Activated naive CD4-positive, alpha-beta T cell treated with anti-CD3 and anti-CD28 coated beads, Interleukin-2, amount 50 U/mL, for 24 hours (primary cell): Measurements from ENCODE around the gene CINP.
"Not testable (repeated sequence)": the region's sequence is repeated elsewhere in the genome, so short reads cannot be mapped to it uniquely, and the experiment has no call there.

Experiments used
- H3K27ac Mint-ChIP-seq: one replicate; pipeline ENCODE4 v1.8.0; 2021; ENCODE audit warnings: mild to moderate bottlenecking, mixed read lengths
- H3K27me3 Mint-ChIP-seq: one replicate; pipeline ENCODE4 v1.8.0; 2021; ENCODE audit warnings: mixed read lengths
- H3K36me3 Mint-ChIP-seq: one replicate; pipeline ENCODE4 v1.8.0; 2021; ENCODE audit warnings: mixed read lengths
- H3K4me1 Mint-ChIP-seq: one replicate; pipeline ENCODE4 v1.8.0; 2021; ENCODE audit warnings: mixed read lengths
- H3K4me3 Mint-ChIP-seq: one replicate; pipeline ENCODE4 v1.8.0; 2021; ENCODE audit warnings: mild to moderate bottlenecking, mixed read lengths
- H3K9me3 Mint-ChIP-seq: one replicate; pipeline ENCODE4 v1.8.0; 2021; ENCODE audit warnings: mixed read lengths

Gene CINP

GRCh38 chr14:102370305-102370809 lies 7.7 kb upstream of the CINP start:
- H3K9me3 Mint-ChIP-seq, result no peaks in the 10 kb centered on the region
- no peak overlapping the region for H3K27ac Mint-ChIP-seq
- H3K4me1 Mint-ChIP-seq, result peaks cover 40% of the 10 kb centered on the region
- no peak overlapping the region for H3K4me3 Mint-ChIP-seq
- no peaks in the 10 kb centered on the region for H3K27me3 Mint-ChIP-seq
- H3K36me3 Mint-ChIP-seq, result peaks cover 2% of the 10 kb centered on the region

DNA sequence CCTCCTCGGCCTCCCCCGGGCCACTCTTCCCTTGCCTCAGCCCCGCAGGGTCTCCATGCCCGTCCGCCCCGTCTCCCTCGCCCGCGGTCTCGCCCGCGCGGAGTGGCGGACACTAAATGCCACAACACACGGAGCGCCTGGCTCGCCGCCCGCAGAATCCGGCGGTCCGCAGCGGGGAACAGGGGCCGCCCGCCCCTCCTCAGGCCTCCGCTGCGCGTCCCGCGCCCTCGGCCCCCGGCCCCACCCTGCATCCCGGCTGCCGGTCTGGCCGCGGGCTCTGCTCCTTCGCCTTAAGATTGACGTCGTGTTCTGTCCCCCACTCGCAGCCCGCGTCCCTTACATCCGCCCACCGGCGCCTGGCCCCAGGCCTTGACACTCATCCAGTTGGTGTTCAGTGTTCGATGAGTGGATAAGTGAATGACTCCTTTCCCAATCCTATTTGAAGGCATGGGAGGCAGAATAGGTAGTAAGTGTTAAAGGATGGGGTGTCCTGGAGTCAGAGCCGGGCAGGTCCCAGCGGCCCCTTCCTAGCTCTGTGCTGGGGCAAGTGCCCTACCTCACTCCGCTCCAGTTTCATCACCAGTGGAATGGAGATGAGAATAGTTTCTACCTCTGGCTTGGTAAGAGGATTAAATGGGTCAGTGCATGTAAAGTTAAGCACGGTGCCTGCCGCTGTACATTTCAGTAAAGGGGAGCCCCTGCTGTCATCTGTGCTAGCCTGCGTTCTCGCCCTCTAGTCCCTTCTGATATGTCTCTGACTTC lies 673 bp upstream of the CINP start:
- Mint-ChIP-seq H3K27ac (peak overlapping the region; percentile 82), H3K27me3 (no peaks in the 10 kb centered on the region), H3K4me3 (no peak overlapping the region), H3K4me1 (peaks cover 35% of the 10 kb centered on the region), H3K9me3 (no peaks in the 10 kb centered on the region), H3K36me3 (peaks cover 2% of the 10 kb centered on the region)

DNA sequence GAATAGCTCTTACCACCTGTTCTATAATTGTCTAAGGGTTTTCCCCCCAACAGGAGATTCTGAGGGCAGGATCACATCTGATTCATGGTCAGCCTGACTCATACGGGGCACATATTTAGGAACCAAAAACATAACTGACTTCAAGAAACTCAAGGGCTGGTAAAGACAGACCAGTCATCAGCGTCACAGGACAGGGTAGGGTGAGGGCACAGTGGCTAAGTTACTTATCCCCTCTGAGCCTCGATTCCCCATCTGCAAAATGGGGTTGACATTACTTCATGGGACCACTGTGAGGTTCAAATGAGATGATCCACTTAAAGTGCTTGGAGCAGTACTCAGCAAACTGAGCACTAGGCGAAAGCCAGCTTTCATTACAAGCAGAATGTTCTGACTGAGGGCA lies 606 bp downstream of the CINP start:
- H3K27ac Mint-ChIP-seq, result peak overlapping the region; percentile 92
- H3K4me3 Mint-ChIP-seq, result peak overlapping the region; percentile 94
- H3K27me3 Mint-ChIP-seq, result no peaks in the 10 kb centered on the region
- peaks cover 11% of the 10 kb centered on the region for H3K36me3 Mint-ChIP-seq
- H3K4me1 Mint-ChIP-seq, result peaks cover 32% of the 10 kb centered on the region
- no peaks in the 10 kb centered on the region for H3K9me3 Mint-ChIP-seq

GRCh38 chr14:102360388-102360787 lies 2.3 kb downstream of the CINP start:
- peaks cover 13% of the 10 kb centered on the region for H3K36me3 Mint-ChIP-seq
- H3K4me1 Mint-ChIP-seq, result peaks cover 27% of the 10 kb centered on the region
- no peak overlapping the region for H3K4me3 Mint-ChIP-seq
- H3K27ac Mint-ChIP-seq, result peak overlapping the region; percentile 95
- H3K27me3 Mint-ChIP-seq, result no peaks in the 10 kb centered on the region
- H3K9me3 Mint-ChIP-seq, result no peaks in the 10 kb centered on the region

GRCh38 chr14:102359341-102359740 lies 3.3 kb downstream of the CINP start:
- Mint-ChIP-seq H3K9me3 (no peaks in the 10 kb centered on the region), H3K27ac (no peak overlapping the region), H3K27me3 (no peaks in the 10 kb centered on the region), H3K4me1 (peaks cover 27% of the 10 kb centered on the region), H3K4me3 (no peak overlapping the region), H3K36me3 (peaks cover 14% of the 10 kb centered on the region)

DNA sequence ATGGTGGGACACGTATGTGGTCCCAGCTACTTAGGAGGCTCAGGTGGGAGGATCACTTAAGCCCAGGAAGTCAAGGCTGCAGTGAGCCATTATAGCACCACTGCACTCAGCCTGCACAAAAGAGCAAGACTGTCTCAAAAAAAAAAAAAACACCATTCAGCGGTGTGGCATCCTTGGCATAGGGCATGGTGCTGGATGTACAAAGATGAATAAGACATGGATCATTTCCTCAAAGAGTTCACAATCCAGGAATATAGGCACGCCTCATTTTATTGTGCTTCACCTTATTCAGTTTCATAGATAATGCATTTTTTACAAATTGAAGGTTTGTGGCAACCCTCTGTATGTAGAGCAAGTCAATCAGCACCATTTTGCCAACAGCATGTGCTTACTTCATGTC lies 6.4 kb downstream of the CINP start:
- H3K27me3 Mint-ChIP-seq, result no peaks in the 10 kb centered on the region
- H3K4me3 Mint-ChIP-seq, result no peak overlapping the region
- no peak overlapping the region for H3K27ac Mint-ChIP-seq
- no peaks in the 10 kb centered on the region for H3K9me3 Mint-ChIP-seq
- H3K4me1 Mint-ChIP-seq, result peaks cover 20% of the 10 kb centered on the region
- H3K36me3 Mint-ChIP-seq, result peaks cover 19% of the 10 kb centered on the region

DNA sequence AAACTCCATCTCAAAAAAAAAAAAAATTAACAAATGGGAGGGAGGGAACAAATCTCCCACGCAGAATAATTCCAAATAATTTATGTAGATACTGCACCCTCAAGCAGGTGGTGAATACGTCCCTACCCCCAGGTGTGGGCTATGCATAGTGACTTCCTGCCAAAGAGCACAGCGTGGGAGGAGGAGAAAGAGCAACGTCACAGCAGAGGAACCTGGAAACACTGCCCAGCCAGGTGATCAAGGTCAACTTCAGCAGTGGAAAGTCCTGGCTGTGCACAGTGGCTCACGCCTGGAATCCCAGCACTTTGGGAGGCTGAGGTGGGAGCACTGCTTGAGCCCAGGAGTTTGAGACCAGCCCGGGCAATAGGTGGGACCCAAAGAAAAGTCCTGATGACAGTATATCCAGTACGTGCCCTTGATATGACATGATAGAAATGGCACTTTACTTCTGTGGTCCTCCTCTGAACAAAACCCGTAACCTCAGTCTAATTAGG lies 9.5 kb downstream of the CINP start:
- peaks cover 25% of the 10 kb centered on the region for H3K36me3 Mint-ChIP-seq
- no peak overlapping the region for H3K4me3 Mint-ChIP-seq
- H3K4me1 Mint-ChIP-seq, result peaks cover 8% of the 10 kb centered on the region
- H3K27ac Mint-ChIP-seq, result no peak overlapping the region
- H3K27me3 Mint-ChIP-seq, result no peaks in the 10 kb centered on the region
- no peaks in the 10 kb centered on the region for H3K9me3 Mint-ChIP-seq

DNA sequence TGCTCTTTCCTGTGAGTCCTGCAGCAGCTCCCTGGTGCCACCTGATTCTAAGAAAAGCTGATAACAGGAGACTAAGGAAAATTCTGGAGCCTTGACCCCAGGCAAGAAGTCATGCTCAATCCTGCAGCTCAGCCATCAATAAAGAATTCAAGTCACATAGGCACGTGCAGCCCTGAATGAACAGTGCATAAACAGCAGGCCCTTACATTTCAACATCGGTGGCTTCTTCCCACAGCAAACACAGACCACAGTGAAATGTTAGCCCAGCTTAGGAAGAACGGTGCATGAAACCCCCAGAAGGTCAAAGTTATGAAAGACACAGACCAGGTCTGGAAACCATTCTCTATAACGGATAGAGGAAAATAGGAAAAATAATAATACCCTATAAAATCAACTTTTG lies 10.5 kb downstream of the CINP start:
- Mint-ChIP-seq H3K36me3 (peaks cover 16% of the 10 kb centered on the region), H3K9me3 (no peaks in the 10 kb centered on the region), H3K4me3 (no peak overlapping the region), H3K4me1 (peaks cover under 1% of the 10 kb centered on the region), H3K27ac (no peak overlapping the region), H3K27me3 (no peaks in the 10 kb centered on the region)

DNA sequence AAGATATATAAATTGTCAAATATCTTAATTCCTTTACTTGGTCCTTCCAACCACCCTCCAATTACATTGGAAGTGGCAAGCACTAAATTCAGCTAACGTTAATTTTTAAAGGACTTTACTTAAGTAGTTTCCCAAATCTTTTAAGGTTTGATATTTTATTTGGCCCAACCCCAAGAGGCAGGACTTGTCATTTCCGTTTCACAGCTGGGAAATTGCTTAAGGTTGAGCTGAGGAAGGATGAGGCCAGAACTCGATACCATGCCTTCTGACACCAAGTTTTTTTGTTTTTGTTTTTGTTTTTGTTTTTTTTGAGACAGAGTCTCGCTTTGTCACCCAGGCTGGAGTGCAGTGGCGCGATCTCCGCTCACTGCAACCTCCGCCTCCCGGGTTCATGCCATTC lies 11.1 kb downstream of the CINP start:
- not testable (repeated sequence) for H3K27me3 Mint-ChIP-seq, H3K4me1 Mint-ChIP-seq, H3K4me3 Mint-ChIP-seq, H3K9me3 Mint-ChIP-seq, H3K27ac Mint-ChIP-seq
- H3K36me3 Mint-ChIP-seq, result peaks cover 13% of the 10 kb centered on the region

DNA sequence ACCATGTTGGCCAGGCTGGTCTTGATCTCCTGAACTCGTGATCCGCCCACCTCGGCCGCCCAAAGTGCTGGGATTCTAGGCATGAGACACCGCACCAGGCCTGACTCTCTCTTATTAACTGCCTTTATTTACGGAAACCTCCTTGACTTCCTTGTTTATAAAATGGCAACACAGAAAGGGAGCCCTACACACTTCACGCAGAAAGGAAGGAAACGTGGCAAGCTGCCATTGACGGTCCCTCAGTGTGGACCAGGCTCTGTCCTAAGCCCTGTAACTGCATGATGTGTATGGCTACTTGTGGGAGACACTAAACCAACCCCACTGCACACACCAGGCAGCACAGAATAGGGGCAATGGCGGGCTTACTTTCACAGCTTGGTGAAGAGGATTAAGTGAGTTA lies 11.7 kb downstream of the CINP start:
- Mint-ChIP-seq H3K9me3 (no peaks in the 10 kb centered on the region), H3K36me3 (peaks cover 12% of the 10 kb centered on the region), H3K27ac (no peak overlapping the region), H3K4me1 (no peaks in the 10 kb centered on the region), H3K4me3 (no peak overlapping the region), H3K27me3 (no peaks in the 10 kb centered on the region)

- Mint-ChIP-seq H3K36me3 (peaks cover 15% of the 10 kb centered on the region), H3K27me3 (no peaks in the 10 kb centered on the region), H3K4me1 (no peaks in the 10 kb centered on the region), H3K9me3 (no peaks in the 10 kb centered on the region), H3K27ac (no peak overlapping the region), H3K4me3 (no peak overlapping the region)
These were observed 14.3 kb downstream of the CINP start for GRCh38 chr14:102348376-102348775.

- H3K4me3 Mint-ChIP-seq, result no peak overlapping the region
- no peaks in the 10 kb centered on the region for H3K4me1 Mint-ChIP-seq
- H3K9me3 Mint-ChIP-seq, result no peaks in the 10 kb centered on the region
- peaks cover 12% of the 10 kb centered on the region for H3K36me3 Mint-ChIP-seq
- H3K27me3 Mint-ChIP-seq, result no peaks in the 10 kb centered on the region
- H3K27ac Mint-ChIP-seq, result no peak overlapping the region
These were observed 16.0 kb downstream of the CINP start for GRCh38 chr14:102346645-102347044.

DNA sequence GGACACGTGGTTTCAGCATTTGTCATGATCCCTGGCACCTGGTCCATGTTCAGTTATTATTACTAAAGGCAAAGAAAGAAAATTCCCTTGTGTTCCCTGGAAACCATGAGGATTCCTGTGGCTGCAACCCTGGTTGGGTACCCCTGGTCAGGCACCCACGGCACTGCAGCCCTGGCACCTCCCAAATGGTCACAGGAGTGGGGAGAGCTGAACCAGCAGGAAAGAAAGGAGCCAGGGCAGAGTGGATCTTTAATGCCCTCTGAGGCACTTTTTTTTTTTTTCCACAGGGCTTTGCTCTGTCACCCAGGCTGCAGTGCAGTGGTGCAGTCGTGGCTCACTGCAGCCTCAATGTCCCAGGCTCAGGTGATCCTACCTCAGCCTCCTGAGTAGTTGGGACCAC lies 17.5 kb downstream of the CINP start:
- Mint-ChIP-seq H3K9me3 (no peaks in the 10 kb centered on the region), H3K27ac (peak overlapping the region; percentile 35), H3K27me3 (no peaks in the 10 kb centered on the region), H3K4me1 (no peaks in the 10 kb centered on the region), H3K4me3 (no peak overlapping the region), H3K36me3 (peaks cover 12% of the 10 kb centered on the region)

- Mint-ChIP-seq H3K27me3 (no peaks in the 10 kb centered on the region), H3K27ac (no peak overlapping the region), H3K9me3 (no peaks in the 10 kb centered on the region), H3K36me3 (peaks cover 8% of the 10 kb centered on the region), H3K4me1 (no peaks in the 10 kb centered on the region), H3K4me3 (no peak overlapping the region)
These were observed 18.2 kb downstream of the CINP start for GRCh38 chr14:102344485-102344884.

GRCh38 chr14:102344084-102344483 lies 18.6 kb downstream of the CINP start:
- no peak overlapping the region for H3K4me3 Mint-ChIP-seq
- H3K9me3 Mint-ChIP-seq, result no peaks in the 10 kb centered on the region
- no peaks in the 10 kb centered on the region for H3K27me3 Mint-ChIP-seq
- H3K27ac Mint-ChIP-seq, result no peak overlapping the region
- peaks cover 8% of the 10 kb centered on the region for H3K36me3 Mint-ChIP-seq
- H3K4me1 Mint-ChIP-seq, result no peaks in the 10 kb centered on the region

- Mint-ChIP-seq H3K4me1 (no peaks in the 10 kb centered on the region), H3K9me3 (no peaks in the 10 kb centered on the region), H3K27me3 (no peaks in the 10 kb centered on the region), H3K4me3 (no peak overlapping the region), H3K27ac (no peak overlapping the region), H3K36me3 (peaks cover 13% of the 10 kb centered on the region)
These were observed 20.5 kb downstream of the CINP start for GRCh38 chr14:102342238-102342637.

GRCh38 chr14:102341566-102341965 lies 21.1 kb downstream of the CINP start:
- Mint-ChIP-seq H3K4me1 (no peaks in the 10 kb centered on the region), H3K27ac (no peak overlapping the region), H3K4me3 (no peak overlapping the region), H3K9me3 (no peaks in the 10 kb centered on the region), H3K36me3 (peaks cover 13% of the 10 kb centered on the region), H3K27me3 (no peaks in the 10 kb centered on the region)
